ENCODE results near the gene WDR4.
"Not testable (repeated sequence)": the region's sequence is repeated elsewhere in the genome, so short reads cannot be mapped to it uniquely, and the experiment has no call there.

Gene WDR4

DNA sequence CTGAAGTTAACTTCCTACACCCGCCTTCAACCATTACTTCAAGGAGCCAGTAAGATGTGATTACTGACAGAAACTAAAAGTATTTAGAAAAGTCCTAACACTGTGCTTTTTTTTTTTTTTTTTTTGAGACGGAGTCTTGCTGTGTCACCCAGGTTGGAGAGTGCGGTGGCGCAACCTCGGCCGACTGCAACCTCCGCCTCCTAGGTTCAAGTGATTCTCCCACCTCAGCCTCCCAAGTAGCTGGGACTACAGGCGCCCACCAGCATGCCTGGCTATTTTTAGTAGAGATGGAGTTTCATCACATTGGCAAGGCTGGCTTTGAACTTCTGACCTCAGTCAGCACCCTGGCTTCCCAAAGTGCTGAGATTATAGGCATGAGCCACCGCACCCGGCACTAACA is 3.5 kb downstream of the WDR4 start:
- not testable (repeated sequence) for DNase-seq (ENCODE audit: low spot score)

DNA sequence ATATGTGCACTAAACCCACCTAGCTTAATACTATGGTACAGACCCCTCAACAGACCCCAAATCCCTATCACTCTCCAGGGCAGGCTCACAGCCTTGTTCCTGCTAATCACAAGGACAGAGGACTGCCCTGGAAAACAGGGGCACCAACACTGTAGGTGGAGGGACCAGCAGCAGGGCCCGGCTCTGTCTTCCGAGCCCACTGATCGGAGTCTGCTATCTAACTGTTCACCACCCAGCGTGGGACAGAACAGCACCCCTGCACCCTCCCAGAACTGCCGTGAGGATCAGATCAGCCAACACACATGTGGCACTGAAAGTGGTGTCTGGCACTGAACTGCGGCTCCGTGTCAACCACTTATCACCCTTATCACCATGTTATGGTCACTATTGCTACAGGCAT is 6.2 kb downstream of the WDR4 start:
- DNase-seq (ENCODE audit: low spot score): no peak

DNA sequence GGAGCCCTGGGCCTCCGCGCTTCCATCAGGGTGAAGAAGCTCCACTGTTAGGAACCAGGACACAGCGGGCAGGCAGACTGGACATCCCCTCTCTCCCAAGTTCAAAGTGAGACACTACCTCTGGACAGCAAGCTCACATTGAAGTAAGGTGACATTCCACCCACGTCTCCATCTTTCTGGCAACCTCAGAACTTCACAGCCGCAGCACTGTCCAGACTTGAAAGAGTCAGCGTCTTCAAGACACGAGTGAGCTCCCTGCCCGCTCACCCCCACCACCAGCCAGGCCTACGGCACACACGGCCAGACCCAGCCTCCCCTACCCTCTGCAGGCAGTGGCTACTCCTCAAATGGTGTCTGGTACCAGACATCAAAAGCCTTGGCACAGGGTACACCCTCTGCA is 11.1 kb downstream of the WDR4 start:
- no peak for DNase-seq (ENCODE audit: low spot score)

DNA sequence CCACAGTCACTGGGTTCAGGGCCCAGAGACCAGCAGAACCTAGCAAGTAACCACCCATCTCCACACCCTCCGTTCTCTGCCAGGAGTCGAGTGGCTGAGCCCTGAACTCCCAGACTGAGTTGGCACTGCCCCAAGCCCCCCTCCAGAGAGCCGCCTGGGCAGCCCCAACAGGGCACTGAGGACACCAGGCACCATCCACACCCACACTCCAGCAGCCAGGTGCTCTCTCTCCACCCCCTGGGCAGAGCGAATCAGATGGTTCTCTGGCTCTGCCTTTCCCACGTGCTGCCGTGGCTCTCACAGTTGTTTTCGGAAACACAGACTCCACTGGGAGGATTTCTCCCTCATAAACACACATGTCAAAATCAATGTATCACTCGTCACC is 13.6 kb downstream of the WDR4 start:
- DNase-seq (ENCODE audit: low spot score): no peak

DNA sequence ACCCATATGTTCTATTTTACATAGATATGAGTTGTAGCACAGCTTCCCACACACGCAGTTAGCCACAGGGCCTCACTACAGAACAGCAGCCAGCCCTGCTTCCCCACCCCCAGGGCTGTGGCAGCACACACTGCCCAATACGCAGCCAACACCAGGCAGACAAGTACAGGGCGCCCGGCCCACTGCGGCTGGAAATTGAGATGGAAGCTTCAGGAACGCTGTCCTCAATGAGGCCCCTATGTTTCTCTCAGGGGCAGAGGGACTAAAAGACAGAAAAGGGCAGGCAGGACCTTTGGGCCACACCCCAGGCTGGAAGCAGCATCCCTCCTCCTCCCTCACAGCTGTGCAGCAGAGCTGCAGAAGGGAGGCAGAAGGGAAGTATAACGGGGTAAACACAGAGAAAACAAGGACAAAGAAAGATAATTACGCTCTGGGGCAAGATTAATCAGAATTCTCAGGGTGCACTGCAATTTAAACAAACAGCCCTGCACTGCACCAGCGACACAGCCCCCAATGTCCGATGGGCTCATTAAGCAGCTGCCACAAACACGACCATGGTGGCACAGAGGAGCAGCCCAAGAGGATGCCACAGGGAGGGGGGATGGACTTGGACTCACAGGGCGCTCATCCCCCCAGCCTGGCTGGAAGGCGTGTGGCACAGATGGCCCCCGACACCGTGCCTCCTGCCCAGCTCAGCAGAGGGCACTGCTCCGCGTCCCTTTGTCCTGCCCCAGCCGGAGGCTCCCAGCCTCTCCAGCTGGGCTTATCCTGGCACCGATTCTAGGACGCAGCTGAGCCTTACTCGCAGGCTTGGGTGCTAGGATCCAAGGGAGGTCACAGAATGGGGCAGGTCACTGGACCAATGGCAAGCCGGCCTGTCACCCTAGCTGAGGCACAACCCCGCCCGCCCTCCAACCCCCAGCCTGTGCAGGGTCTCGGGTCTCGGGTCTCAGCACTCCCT is 14.2 kb downstream of the WDR4 start:
- no peak for DNase-seq (ENCODE audit: low spot score)

DNA sequence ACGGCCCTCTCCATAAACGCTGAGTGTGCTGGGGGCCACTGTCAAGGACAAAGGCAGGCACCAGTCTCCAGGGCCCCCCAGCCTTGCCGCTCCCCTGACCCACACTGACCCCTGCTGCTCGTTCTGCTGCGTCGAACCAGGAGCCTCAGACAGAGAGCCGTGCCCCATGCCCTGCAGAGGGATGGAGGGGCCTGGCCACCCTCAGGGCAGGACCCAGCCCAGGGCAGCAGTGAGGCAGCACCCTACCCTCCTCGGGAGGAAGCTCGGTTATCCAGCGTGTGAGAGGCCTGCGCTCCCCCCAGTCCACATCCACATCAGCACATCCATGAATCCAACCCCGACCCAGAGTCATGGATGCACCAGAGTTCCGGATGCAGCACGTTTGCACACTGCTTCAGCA is 15.1 kb downstream of the WDR4 start:
- DNase-seq (ENCODE audit: low spot score): no peak

DNA sequence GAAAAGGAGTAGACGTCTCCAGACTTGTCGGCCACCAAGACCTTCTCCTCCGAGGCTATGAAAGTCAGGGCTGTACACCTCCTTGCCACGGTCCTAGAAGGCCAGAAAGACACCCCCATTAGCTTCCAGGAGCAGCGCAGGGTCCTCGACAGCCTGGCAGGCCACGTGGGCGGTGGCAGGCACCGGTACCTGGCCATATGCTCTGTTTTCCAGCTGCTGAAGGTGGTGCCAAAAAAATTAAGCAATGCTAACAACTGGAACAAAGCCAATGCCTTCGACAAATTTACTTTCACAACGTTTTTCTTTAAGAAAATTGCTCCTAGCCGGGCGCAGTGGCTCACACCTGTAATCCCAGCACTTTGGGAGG is 15.9 kb downstream of the WDR4 start:
- no peak for DNase-seq (ENCODE audit: low spot score)

DNA sequence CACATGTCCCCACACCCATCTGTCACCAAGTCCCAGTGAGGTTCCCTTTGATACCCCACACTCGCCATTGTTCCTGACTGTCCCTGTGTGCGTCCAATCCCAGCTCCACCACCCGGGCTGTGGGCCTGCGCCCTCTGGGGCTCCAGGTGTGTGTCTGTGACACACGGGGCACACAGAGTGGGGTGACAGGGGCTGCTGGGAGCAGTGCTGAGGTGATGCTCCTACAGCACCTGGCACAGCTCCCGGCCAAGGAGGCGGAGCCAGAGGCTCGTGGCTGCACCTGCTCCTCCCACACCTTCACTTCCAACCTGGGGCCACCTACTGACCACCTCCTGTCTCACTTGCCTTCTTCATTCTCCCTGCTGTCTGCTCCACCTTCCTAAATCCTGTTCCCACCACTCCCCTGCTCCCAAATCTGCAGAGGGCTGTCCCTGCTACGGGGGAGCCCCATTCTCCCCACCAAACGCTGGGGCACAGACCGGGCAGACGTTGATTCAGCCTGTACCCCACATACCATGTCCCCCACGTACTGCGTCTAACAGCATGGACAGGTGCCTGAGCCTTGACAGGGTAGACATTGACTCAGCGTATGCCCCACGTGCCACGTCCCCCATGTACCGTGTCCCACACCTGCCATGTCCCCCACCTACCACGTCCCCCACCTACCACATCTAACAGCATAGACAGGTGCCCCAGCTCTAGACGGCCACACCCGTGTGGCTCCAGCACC is 16.4 kb downstream of the WDR4 start:
- DNase-seq (ENCODE audit: low spot score): peak; percentile 20

DNA sequence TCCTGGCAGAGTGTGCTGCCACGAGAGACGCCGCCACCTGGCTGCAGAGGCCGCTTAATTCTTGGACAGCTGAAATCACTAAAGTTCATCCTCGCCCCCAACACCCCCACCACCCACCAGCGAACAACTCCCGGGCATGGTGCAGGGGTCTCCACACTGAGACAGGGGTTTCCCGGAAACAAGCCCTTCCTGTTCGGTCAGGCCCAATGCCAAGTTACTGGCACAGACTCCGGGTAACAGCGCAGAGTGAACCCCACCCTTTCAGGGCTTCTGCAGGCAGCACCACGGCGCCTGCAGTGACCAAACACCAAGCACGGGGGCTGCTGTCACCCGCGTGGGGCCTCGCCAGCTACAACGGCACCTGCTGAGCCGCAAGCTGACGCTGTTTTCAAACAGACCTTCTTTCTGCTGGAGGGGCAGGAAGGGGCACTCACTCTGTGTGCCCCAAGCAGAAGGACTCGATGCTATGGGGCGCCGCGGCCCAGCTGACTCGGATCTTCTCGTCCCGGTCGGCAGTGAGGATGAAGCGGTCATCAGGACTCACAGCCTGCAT is 17.4 kb downstream of the WDR4 start:
- DNase-seq (ENCODE audit: low spot score): no peak

DNA sequence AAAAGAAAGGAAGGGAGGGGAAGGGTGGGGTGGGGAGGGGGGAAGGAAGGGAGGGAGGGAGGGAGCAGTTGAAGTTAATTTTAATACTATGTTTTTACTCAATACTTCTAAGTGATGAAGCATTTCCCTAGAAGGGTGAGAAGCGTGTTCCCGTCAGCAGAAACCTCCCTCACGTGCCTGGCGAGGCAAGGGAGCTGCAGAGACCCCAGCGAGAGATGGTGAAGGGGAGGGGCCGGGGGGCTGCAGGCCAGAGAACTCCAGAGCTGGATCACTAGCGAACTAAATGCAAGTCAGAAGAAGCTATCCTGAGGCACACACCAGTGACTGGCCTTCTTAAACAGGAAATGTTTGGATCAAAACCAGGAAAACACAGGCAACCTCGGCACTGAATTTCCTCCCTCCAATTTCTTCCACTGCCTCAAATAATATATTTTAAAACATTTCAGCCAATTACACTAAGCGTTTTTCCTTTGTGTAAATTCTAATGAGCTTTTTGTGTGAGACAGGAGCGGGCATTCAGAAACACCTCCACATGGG is 18.0 kb downstream of the WDR4 start:
- DNase-seq (ENCODE audit: low spot score): no peak

DNA sequence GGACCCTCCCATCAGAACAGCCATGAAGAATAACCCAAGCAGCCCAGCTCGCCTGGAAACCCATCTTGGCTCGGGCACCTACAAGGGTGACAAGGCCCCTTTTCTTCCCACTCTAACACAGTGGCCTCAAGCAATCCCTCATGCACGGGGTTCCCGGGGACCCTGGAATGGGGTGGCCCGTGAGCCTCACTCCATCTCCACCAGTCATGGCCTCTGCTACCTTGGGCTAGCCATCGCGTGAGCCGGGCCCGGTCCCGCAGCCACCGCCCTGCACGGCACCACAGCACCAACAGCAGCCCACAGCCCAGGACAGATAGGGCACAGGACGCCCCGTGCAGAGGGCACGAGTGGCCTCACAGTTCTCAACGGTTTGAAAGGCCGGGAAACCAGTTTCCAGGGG is 19.0 kb downstream of the WDR4 start:
- no peak for DNase-seq (ENCODE audit: low spot score)

DNA sequence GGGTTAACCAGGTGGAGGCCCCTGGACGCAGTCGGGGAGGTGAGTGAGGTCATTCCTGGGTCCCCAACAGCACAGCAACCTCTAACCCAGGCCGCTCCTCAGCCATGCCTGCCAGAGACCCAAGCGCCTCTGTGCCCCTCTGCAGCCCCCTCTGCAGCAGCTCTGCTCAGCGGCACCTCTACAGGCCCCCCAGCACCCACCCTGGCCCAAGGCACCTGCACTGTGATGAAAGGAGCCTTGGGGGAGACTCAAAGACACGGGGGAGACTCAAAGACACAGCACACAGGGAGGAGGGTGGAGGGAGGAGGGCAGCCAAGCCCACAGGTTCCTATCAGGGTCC is 19.5 kb downstream of the WDR4 start:
- no peak for DNase-seq (ENCODE audit: low spot score)

DNA sequence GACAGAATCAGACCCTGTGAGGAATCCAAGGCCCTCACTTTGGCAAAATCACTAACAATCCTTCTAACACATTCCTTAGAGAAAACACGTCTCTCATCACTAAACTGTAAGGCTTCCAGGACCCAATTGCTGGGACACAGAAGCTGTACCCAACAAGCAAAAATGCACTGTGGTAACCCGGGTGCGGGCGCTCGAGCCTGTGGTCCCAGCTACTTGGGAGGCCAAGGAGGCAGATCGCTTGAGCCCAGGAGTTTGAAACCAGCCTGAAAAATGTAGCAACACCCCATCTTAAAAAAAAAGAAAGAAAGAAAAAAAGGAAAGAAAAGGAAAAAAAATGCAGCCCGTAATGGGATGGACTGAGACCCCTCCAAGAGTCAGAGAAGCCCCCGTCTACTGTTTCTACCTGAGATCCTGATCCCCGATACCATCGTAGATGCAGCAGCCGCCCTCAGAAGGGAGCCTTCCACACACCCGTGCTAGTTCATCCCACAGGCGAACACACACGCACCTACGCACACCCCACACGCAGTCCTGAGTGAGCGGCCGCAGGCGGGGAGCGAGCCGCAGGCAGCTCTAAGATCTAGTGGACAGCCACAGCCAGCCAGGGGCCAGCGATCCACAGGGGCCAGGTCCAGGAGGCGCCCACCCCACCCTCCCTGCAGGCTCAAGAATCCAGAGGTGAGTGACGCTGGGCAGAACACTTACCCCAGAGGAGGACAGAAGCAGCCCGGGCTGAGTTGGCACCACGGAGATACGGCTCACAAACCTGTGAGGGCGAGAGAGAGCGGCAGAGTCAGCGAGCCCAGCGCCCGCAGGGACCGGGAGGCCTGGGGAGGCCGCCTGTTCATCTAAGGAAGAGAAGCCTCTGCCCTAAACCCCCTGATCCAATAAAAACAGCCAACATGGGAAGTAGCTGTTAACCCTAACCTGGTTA is 20.1 kb downstream of the WDR4 start:
- DNase-seq (ENCODE audit: low spot score): no peak

DNA sequence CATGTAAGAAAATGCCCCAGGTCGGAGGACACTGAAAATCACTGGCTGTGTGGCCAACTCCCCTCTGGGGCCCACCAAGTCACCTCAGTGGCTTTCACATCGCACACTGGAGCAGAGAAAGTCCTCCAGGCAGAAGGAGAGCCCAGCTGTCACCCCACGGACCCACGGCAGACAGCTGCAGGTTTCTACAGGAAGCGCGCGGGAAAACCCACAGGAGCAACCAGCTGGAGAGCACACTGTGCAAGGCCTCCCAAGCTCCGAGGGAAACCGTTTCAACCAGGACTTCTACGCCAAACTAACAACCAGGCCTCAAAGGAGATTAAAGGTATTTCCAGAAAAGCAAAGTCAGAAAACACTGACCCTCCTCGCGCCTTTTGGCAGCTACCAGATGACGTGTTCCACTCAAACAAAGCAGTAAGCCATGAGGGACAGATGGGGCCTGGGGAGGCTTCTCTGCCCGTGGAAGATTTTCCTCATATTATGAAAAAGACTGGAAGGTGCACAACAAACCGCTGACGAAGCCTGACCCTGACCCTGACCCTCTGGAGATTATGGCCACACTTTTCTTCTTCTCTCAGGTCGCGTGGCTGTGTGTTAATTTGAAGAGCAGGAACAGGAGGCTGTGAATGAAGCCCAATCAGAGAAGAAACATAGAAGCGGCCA is 21.0 kb downstream of the WDR4 start:
- no peak for DNase-seq (ENCODE audit: low spot score)

DNA sequence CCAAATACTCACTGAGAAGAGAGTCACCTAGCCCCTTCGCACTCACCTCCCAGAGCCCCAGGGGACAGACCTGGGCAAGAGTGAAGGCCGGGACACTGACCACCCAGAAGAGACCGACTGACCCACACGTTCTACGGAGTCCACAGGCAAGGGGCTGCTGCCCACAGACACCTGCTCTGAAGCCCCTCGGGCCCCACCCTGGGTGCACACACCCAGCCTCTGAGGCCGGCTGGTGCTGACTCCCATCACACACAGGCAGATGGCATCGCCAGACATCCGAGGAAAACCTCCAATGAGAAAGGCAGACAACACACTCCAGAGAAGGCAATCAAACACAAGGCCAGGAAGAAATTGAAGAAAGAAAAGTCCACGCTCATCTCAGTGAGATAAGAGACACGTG is 22.1 kb downstream of the WDR4 start:
- no peak for DNase-seq (ENCODE audit: low spot score)

DNA sequence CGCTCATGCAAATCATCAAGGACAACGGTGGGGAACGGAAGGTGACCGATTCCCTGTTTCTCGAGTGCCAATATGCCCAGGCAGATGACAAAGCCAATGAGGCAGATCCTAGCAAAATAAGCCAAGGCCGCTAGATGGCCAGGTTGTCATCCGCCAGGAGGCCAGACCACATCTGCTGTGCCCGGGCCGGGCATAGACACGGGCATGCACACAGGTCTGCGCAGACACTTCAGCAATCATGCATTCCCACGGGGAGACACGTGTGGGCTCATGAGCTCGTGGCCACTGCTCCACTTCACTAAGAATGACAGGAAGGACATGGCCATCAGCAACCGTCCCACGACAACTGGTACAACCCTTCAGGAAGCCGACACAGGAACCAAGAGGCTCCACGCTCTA is 23.4 kb downstream of the WDR4 start:
- no peak for DNase-seq (ENCODE audit: low spot score)

DNA sequence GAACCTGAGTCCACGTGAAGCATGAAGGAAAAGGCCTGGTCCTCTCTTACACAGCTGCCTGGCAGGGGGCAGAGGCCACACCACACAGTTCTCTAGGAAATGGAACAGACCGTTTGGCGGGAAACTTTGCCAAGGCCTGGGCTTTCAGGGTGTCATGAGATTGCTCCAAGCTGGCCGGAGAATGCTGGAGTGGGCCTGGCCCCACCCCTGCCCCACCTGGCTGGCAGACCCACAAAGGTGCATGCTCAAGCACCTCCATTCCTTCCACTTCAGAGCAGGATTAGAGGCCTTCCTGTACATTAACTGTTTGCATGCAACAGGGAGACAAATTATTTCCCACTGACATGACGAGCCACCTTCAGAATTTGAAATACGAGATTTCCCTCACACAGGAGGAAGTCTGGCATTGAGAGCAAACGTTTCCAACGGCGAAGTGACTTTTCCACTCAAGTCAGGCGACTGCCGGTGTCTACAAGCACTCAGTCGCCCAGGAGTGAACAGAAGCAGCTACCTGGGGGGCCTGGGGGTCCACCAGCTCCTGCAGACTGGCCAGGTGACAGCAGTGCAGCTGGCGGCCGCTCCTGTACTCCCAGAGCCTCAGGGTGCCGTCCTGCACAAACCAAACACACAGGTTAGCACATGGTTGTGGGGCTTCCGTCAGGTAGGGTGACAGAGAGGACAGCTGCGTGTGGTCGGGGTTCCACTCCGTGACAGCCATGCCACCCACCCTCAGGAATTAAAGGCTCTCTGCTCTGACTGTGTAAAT is 24.0 kb downstream of the WDR4 start:
- no peak for DNase-seq (ENCODE audit: low spot score)

DNA sequence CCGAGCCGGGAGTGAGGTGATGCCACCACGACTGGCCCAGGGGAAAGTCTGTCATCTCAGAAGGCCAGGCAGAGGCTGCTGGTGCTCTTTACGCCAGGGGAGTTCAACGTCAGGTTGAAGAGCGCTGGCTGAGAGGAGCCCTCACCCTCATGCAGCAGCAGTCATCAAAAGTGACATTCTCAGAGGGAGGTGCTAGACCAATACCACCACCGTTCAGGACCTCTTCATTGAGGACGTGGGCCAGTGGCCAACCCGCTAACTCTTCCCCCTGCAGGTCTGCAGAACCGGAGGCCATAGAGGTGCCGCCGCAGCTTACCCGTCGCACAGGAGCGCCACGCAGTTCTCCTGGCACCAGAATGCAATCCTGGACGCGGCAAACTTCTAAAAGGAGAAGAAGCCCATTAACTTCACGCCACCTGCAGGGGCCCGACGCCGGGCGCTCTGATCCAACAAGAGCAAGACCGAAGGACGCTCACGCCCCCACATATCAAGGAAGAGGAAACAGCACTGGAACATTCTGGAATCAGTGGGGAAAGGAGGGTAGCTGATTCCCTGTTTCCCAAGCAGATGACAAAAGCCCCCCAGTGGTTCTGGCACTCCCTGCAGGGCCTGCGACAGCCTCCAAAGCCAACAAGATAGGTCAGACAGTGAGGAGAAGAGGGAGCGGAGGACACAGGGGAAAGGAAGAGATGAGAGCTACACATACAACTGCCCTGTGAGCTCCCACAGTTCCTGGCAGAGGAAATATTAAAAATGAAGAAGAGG is 24.9 kb downstream of the WDR4 start:
- DNase-seq (ENCODE audit: low spot score): no peak

DNA sequence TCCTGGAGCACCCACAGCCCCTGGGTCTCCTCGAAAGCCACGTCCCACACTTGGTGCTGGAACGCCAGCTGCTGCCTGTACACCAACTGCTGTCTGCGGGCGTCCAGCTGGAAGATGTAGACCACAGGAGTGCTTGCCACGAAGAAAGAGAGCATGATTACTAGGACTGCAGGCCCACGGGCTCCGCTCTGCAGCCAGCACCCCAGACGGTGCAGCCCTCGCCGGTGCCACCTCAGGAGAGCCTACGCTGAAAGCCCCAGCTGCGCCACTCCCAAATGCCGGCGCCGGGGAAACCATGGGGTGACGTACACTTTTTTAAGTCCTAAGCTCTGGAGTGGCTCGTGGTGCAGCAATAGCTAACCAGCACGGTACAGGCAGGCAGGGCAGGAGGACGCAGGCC is 25.7 kb downstream of the WDR4 start:
- no peak for DNase-seq (ENCODE audit: low spot score)
